ENCODE data around the gene SIRT5. TPM values are rescaled to one million over a fixed set of nuclear protein-coding genes. Genes with fewer than 3 reads are reported as not detected.

Gene SIRT5
- polyA plus RNA-seq, 2 of the 4 experiments (the other 2 are of a cell fraction), result 5.1 to 7.8 TPM

DNA sequence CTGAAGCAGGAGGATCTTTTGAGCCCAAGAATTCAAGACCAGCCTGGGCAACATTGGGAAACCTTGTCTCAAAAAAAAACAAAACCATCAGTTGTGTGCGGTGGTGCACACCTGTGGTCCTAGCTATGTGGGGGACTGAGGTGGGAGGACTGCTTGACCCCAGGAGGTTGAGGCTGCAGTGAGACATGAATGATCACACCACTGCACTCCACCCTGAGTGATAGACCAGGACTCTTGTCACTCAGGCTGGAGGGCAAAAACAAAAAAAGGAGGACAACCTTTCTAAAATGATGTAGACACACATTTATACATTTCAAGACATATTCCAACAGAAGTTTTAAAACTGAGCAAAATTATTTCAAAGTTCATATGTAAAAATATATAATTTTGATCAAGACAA, 85.9 kb downstream of the SIRT5 start:
- DNase-seq (ENCODE audit: low read depth in 1 of 2, low spot score in 1 of 2) (no peak), ATAC-seq (no peak), FAIRE-seq (no peak)
- H3K27ac ChIP-seq, result no peak overlapping the region
- 100% methylated on average over 1 of the region's 1 CpG for WGBS (ENCODE audit: missing lambda C conversion rate)
- TF ChIP-seq EHF (CRISPR knock-in tag; IDR thresholded peaks at IDR 0.05) (no peak), HOXB13 (CRISPR knock-in tag; IDR thresholded peaks at IDR 0.05; ENCODE audit: low read depth) (no peak), RNF2 (IDR thresholded peaks at IDR 0.05; ENCODE audit: borderline replicate concordance, low read depth) (no peak), ZFP36 (IDR thresholded peaks at IDR 0.05; ENCODE audit: borderline replicate concordance, partially characterized antibody) (no peak), FOXS1 (CRISPR knock-in tag; IDR thresholded peaks at IDR 0.05) (no peak), RAD21 (conservative IDR thresholded peaks at IDR 0.05 in 1 of 2, IDR thresholded peaks at IDR 0.05 in 1 of 2) (no peak), SMC3 (IDR thresholded peaks at IDR 0.05) (no peak), KDM1A (IDR thresholded peaks at IDR 0.05; ENCODE audit: low read depth) (no peak), HMGXB4 (CRISPR knock-in tag; IDR thresholded peaks at IDR 0.05; ENCODE audit: borderline replicate concordance) (no peak), CHD2 (IDR thresholded peaks at IDR 0.05; ENCODE audit: low read length, partially characterized antibody) (no peak), HDAC2 (IDR thresholded peaks at IDR 0.05) (no peak), TP53 (CRISPR knock-in tag; IDR thresholded peaks at IDR 0.05) (no peak), FOSB (CRISPR knock-in tag; IDR thresholded peaks at IDR 0.05) (no peak), ZNF302 (CRISPR knock-in tag; IDR thresholded peaks at IDR 0.05) (no peak), ZSCAN20 (CRISPR knock-in tag; IDR thresholded peaks at IDR 0.05) (no peak)
- TF ChIP-seq, protein P1, sequence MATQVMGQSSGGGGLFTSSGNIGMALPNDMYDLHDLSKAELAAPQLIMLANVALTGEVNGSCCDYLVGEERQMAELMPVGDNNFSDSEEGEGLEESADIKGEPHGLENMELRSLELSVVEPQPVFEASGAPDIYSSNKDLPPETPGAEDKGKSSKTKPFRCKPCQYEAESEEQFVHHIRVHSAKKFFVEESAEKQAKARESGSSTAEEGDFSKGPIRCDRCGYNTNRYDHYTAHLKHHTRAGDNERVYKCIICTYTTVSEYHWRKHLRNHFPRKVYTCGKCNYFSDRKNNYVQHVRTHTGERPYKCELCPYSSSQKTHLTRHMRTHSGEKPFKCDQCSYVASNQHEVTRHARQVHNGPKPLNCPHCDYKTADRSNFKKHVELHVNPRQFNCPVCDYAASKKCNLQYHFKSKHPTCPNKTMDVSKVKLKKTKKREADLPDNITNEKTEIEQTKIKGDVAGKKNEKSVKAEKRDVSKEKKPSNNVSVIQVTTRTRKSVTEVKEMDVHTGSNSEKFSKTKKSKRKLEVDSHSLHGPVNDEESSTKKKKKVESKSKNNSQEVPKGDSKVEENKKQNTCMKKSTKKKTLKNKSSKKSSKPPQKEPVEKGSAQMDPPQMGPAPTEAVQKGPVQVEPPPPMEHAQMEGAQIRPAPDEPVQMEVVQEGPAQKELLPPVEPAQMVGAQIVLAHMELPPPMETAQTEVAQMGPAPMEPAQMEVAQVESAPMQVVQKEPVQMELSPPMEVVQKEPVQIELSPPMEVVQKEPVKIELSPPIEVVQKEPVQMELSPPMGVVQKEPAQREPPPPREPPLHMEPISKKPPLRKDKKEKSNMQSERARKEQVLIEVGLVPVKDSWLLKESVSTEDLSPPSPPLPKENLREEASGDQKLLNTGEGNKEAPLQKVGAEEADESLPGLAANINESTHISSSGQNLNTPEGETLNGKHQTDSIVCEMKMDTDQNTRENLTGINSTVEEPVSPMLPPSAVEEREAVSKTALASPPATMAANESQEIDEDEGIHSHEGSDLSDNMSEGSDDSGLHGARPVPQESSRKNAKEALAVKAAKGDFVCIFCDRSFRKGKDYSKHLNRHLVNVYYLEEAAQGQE (IDR thresholded peaks at IDR 0.05), result no peak
- H3K4me2 ChIP-seq, result no peak overlapping the region
- peaks cover 7% of the 10 kb centered on the region; the same call in 1 of the 3 replicates for H3K4me1 ChIP-seq
- H3K9me3 ChIP-seq, result no peaks in the 10 kb centered on the region
- ChIA-PET POLR2A (no interaction called here), CTCF (interaction anchor here (0.6 kb wide), 1 partner anchor 205 kb away, joined by 4 read pairs; no protein-coding TSS in a partner anchor)
- no peak overlapping the region for H3K4me3 ChIP-seq

- H3K27ac ChIP-seq, result no peak overlapping the region
- H3K4me2 ChIP-seq, result no peak overlapping the region
- WGBS (ENCODE audit: missing lambda C conversion rate), result 100% methylated on average over 1 of the region's 1 CpG
- no peak for FAIRE-seq
- ChIA-PET CTCF (no interaction called here), POLR2A (no interaction called here)
- no peak for DNase-seq (ENCODE audit: low read depth in 1 of 2, low spot score in 1 of 2)
- H3K4me1 ChIP-seq, result peaks cover 8% of the 10 kb centered on the region; the same call in 1 of the 3 replicates
- H3K9me3 ChIP-seq, result no peaks in the 10 kb centered on the region
- ATAC-seq, result no peak
- no peak overlapping the region for H3K4me3 ChIP-seq
- TF ChIP-seq, protein P1 (IDR thresholded peaks at IDR 0.05), result no peak
- TF ChIP-seq TFCP2L1 (CRISPR knock-in tag; IDR thresholded peaks at IDR 0.05) (no peak), MAFK (IDR thresholded peaks at IDR 0.05; ENCODE audit: partially characterized antibody) (no peak), E2F6 (IDR thresholded peaks at IDR 0.05; ENCODE audit: borderline replicate concordance, low read depth) (no peak), NPAS2 (CRISPR knock-in tag; IDR thresholded peaks at IDR 0.05; ENCODE audit: borderline replicate concordance) (no peak), CBX2 (IDR thresholded peaks at IDR 0.05; ENCODE audit: borderline replicate concordance, low read depth) (no peak), HOXA7 (CRISPR knock-in tag; IDR thresholded peaks at IDR 0.05) (no peak), FOSL2 (IDR thresholded peaks at IDR 0.05) (no peak), FOSL2 (CRISPR knock-in tag; IDR thresholded peaks at IDR 0.05) (no peak), NFE2L2 (conservative IDR thresholded peaks at IDR 0.05; ENCODE audit: low read length) (no peak)
- TF ChIP-seq, protein P2, sequence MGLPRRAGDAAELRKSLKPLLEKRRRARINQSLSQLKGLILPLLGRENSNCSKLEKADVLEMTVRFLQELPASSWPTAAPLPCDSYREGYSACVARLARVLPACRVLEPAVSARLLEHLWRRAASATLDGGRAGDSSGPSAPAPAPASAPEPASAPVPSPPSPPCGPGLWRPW (IDR thresholded peaks at IDR 0.05), result no peak
- TF ChIP-seq, protein P3, sequence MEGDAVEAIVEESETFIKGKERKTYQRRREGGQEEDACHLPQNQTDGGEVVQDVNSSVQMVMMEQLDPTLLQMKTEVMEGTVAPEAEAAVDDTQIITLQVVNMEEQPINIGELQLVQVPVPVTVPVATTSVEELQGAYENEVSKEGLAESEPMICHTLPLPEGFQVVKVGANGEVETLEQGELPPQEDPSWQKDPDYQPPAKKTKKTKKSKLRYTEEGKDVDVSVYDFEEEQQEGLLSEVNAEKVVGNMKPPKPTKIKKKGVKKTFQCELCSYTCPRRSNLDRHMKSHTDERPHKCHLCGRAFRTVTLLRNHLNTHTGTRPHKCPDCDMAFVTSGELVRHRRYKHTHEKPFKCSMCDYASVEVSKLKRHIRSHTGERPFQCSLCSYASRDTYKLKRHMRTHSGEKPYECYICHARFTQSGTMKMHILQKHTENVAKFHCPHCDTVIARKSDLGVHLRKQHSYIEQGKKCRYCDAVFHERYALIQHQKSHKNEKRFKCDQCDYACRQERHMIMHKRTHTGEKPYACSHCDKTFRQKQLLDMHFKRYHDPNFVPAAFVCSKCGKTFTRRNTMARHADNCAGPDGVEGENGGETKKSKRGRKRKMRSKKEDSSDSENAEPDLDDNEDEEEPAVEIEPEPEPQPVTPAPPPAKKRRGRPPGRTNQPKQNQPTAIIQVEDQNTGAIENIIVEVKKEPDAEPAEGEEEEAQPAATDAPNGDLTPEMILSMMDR (IDR thresholded peaks at IDR 0.05), result no peak
Observed at GRCh38 chr6:13660893-13661292, 86.5 kb downstream of the SIRT5 start.

All from A549 (cell line).